GM12878 (cell line): ENCODE results near the gene UNKL. TPM values are rescaled to one million over a fixed set of nuclear protein-coding genes. Genes with fewer than 3 reads are reported as not detected.

Source experiments
- ATAC-seq: fragments of 200-7000 bp; cut with Tn5 transposase; 3 replicates; pipeline ENCODE4 v1.9.1; 2020; ENCODE audit warnings: mild to moderate bottlenecking, moderate library complexity
- BruUV-seq: library from RNA; stranded (reverse); fragments of 400-500 nt; replicated peaks from 2 replicates; lab custom pipeline; 2021; lab: Mats Ljungman, UMichigan
- CTCF ChIA-PET: fragments of 300-600 bp; sonication (Branson Sonifier 250); formaldehyde crosslinking; extraction: SDS; loops from one replicate; lab custom pipeline; 2021; ENCODE audit warnings: inconsistent platforms; lab: Yijun Ruan, JAX
- POLR2A ChIA-PET: fragments of 350-600 bp; formaldehyde crosslinking; extraction: SDS; loops from one replicate; lab custom pipeline; 2021; ENCODE audit warnings: inconsistent platforms; lab: Charles Lee
- RAD21 ChIA-PET: fragments of 300-600 bp; sonication (Branson Sonifier 250); formaldehyde crosslinking; loops from one replicate; lab custom pipeline; 2023; ENCODE audit warnings: antibody characterized with exemption; ENCODE audit not compliant: unreplicated experiment; lab: Charles Lee
- SMC1A ChIA-PET: fragments of 300-600 bp; sonication (Branson Sonifier 250); formaldehyde crosslinking; loops from one replicate; lab custom pipeline; 2023; ENCODE audit not compliant: unreplicated experiment, uncharacterized antibody; lab: Charles Lee
- DNase-seq: peaks from one replicate; pipeline ENCODE4 v3.0.0-alpha.2; 2011; ENCODE audit warnings: low read depth, low spot score
- FAIRE-seq: peaks from 3 replicates; lab custom pipeline; 2011; peaks lifted over from hg19 to GRCh38; lab: Jason Lieb, UNC
- H2AFZ ChIP-seq: 2 replicates; pipeline ENCODE4 v1.6.0; 2011; ENCODE audit warnings: low read depth, low read length, control low read depth; ENCODE audit not compliant: control insufficient read depth
- H3K27ac ChIP-seq: 2 replicates; pipeline ENCODE4 v1.5.1; 2011; ENCODE audit warnings: control low read depth; ENCODE audit not compliant: control insufficient read depth, insufficient read depth
- H3K27me3 ChIP-seq, 2 experiments: replicated peaks in 1 of 2; 2 replicates each; pipeline versions ENCODE4 v1.6.0 to v1.6.1; 2011; ENCODE audit warnings: low read length in 1 of 2; ENCODE audit not compliant: control insufficient read depth in 2 of 2, insufficient read depth in 2 of 2
- H3K36me3 ChIP-seq, 2 experiments: 2 replicates each; pipeline ENCODE4 v1.5.1; 2011; ENCODE audit warnings: low read length in 1 of 2; ENCODE audit not compliant: control insufficient read depth in 2 of 2, insufficient read depth in 2 of 2
- H3K4me1 ChIP-seq: 2 replicates; pipeline ENCODE4 v1.6.1; 2011; ENCODE audit warnings: mild to moderate bottlenecking, low read length, moderate library complexity, mixed read lengths; ENCODE audit not compliant: control insufficient read depth, insufficient read depth
- H3K4me2 ChIP-seq: 2 replicates; pipeline ENCODE4 v1.6.0; 2011; ENCODE audit warnings: control low read depth; ENCODE audit not compliant: control insufficient read depth, insufficient read depth
- H3K4me3 ChIP-seq: fragments of 200-600 bp; sonication (generic); 2 replicates; pipeline ENCODE4 v1.5.1; 2016
- H3K79me2 ChIP-seq: 2 replicates; pipeline ENCODE4 v1.6.0; 2011; ENCODE audit warnings: low read length; ENCODE audit not compliant: control insufficient read depth, insufficient read depth
- H3K9ac ChIP-seq: 2 replicates; pipeline ENCODE4 v1.8.0; 2011; ENCODE audit warnings: low read length, control low read depth, mixed read lengths; ENCODE audit not compliant: control insufficient read depth, insufficient read depth
- H3K9me3 ChIP-seq: replicated peaks from 3 replicates; pipeline ENCODE4 v1.5.1; 2011; ENCODE audit warnings: mild to moderate bottlenecking, low read length; ENCODE audit not compliant: control insufficient read depth, insufficient read depth
- H4K20me1 ChIP-seq: 2 replicates; pipeline ENCODE4 v1.6.0; 2011; ENCODE audit not compliant: control insufficient read depth, insufficient read depth
- CREB1 ChIP-seq: IDR thresholded peaks from 2 replicates; pipeline ENCODE4 v1.6.1; 2012; ENCODE audit warnings: low read depth, mild to moderate bottlenecking, inconsistent platforms
- POLR2AphosphoS5 ChIP-seq: IDR thresholded peaks from 2 replicates; pipeline ENCODE4 v1.6.1; 2011; ENCODE audit warnings: mild to moderate bottlenecking, low read length, inconsistent platforms
- WGBS: methylation state at CpG from one replicate; pipeline ENCODE4 v1.1.6; 2016; ENCODE audit warnings: low lambda C conversion rate; ENCODE audit not compliant: insufficient replicate concordance, insufficient coverage; ENCODE audit errors: missing lambda C conversion rate; 5-methylcytosine and 5-hydroxymethylcytosine counted together
- in situ Hi-C: fragments of 300-500 bp; cut with MboI; formaldehyde crosslinking; loops from 9 replicates; pipeline ENCODE4 v1.14.3; 2018; ENCODE audit warnings: mixed read lengths
- intact Hi-C: fragments of 100-400 bp; cut with micrococcal nuclease; formaldehyde crosslinking; loops from one replicate; pipeline ENCODE4 v1.14.2; 2022; ENCODE audit not compliant: unreplicated experiment
- polyA plus RNA-seq, 11 experiments: library from polyadenylated mRNA; depleted of rRNA in 4 of 11; unstranded in 6 of 11; stranded (reverse) in 5 of 11; fragments of >200 nt; fragmentation: Nextera tagmentation in 4 of 11; fragmentation: Illumina TruSeq in 1 of 11; extraction: Ambion mirVana in 4 of 11; extraction: Trizol in 1 of 11; gene quantifications; 1 replicate in 1 of 11; 2 replicates in 10 of 11; pipeline versions ENCODE4 v1.2.1 to v1.2.3, GENCODE V29; 2011 to 2016; ENCODE audit warnings: inconsistent platforms in 2 of 11, missing spikeins in 2 of 11, low read depth in 1 of 11
- total RNA-seq, 4 experiments: library from RNA; depleted of rRNA in 3 of 4; stranded (reverse); fragments of >200 nt in 3 of 4; fragmentation: Illumina TruSeq in 1 of 4; extraction: Trizol in 1 of 4; gene quantifications; 2 replicates each; pipeline versions ENCODE4 v1.2.1 to v1.2.3, GENCODE V29; 2013 to 2021
- TF ChIP-seq, protein P1 (sequence below): IDR thresholded peaks from 2 replicates; pipeline ENCODE4 v1.6.1; 2011; ENCODE audit warnings: borderline replicate concordance, low read depth, mild to moderate bottlenecking, moderate library complexity, low read length; ENCODE audit not compliant: insufficient read depth, poor library complexity, severe bottlenecking

UNKL gene
- total and polyA plus RNA-seq, 10 of the 15 experiments (the other 5 are each of a cell fraction or from before 2014, with no cell fraction given): 0.40 to 21.6 (median 9.1) TPM

- Histone ChIP-seq H3K27ac (no peak overlapping the region), H3K9me3 (no peaks in the 10 kb centered on the region), H3K4me3 (no peak overlapping the region), H3K36me3 (peaks cover 40 to 67% of the 10 kb centered on the region in 2 experiments)
- TF ChIP-seq CREB1: no peak
- TF ChIP-seq, all 136 proteins: peak for 0
- Histone ChIP-seq H3K9ac (no peak overlapping the region), H3K27me3 (no peaks in the 10 kb centered on the region), H2AFZ (no peak overlapping the region), H3K4me1 (peaks cover 7% of the 10 kb centered on the region), H3K79me2 (peaks cover 40% of the 10 kb centered on the region), H4K20me1 (peaks cover 30% of the 10 kb centered on the region), H3K4me2 (no peak overlapping the region)
- RAD21 ChIA-PET: no interaction called here
- SMC1A ChIA-PET: no interaction called here
- in situ Hi-C loops (no loop called here), intact Hi-C loops (no loop called here)
- WGBS: 88% methylated on average over 14 of the region's 14 CpGs
- FAIRE-seq (no peak), ATAC-seq (no peak), DNase-seq (no peak)
- CTCF ChIA-PET: no interaction called here
- no TSS peak for BruUV-seq
- POLR2A ChIA-PET: interaction anchor here (1.1 kb wide), 1 partner anchor 10 kb away, joined by 3 read pairs; no protein-coding TSS in a partner anchor
These were observed 98.5 kb downstream of the UNKL start for GRCh38 chr16:1316033-1316405.

- Histone ChIP-seq H3K79me2 (peaks cover 46% of the 10 kb centered on the region), H3K9ac (no peak overlapping the region)
- peak; percentile 27; the same call in 1 of the 2 replicates for TF ChIP-seq POLR2AphosphoS5
- TF ChIP-seq, protein P1, sequence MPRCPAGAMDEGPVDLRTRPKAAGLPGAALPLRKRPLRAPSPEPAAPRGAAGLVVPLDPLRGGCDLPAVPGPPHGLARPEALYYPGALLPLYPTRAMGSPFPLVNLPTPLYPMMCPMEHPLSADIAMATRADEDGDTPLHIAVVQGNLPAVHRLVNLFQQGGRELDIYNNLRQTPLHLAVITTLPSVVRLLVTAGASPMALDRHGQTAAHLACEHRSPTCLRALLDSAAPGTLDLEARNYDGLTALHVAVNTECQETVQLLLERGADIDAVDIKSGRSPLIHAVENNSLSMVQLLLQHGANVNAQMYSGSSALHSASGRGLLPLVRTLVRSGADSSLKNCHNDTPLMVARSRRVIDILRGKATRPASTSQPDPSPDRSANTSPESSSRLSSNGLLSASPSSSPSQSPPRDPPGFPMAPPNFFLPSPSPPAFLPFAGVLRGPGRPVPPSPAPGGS: no peak
- TF ChIP-seq, all 136 proteins: peak for 1
- intact Hi-C loops (no loop called here), in situ Hi-C loops (no loop called here)
- FAIRE-seq (no peak), DNase-seq (no peak), ATAC-seq (no peak)
- H2AFZ ChIP-seq: no peak overlapping the region
- peaks cover 40 to 62% of the 10 kb centered on the region in 2 experiments for H3K36me3 ChIP-seq
- no peak overlapping the region for H3K4me3 ChIP-seq
- SMC1A ChIA-PET: no interaction called here
- H3K9me3 ChIP-seq: no peaks in the 10 kb centered on the region
- no peaks in the 10 kb centered on the region for H3K27me3 ChIP-seq
- POLR2A ChIA-PET: no interaction called here
- H4K20me1 ChIP-seq: peaks cover 36% of the 10 kb centered on the region
- RAD21 ChIA-PET: no interaction called here
- WGBS: 88% methylated on average over 38 of the region's 46 CpGs
- H3K27ac ChIP-seq: no peak overlapping the region
- CTCF ChIA-PET: no interaction called here
- no peak overlapping the region for H3K4me2 ChIP-seq
- no TSS peak for BruUV-seq
- H3K4me1 ChIP-seq: peaks cover 7% of the 10 kb centered on the region
These were observed 99.1 kb downstream of the UNKL start for GRCh38 chr16:1315081-1316032.
